Lung microvascular endothelial cell (primary cell): Measurements from ENCODE around the gene SC5D. TPM values are rescaled to one million over a fixed set of nuclear protein-coding genes. Genes with fewer than 3 reads are reported as not detected.

ENCODE experiments used
- DNase-seq, 2 donors: peaks; one replicate each; pipeline versions ENCODE4 v3.0.0 to v3.0.0-alpha.2; 2010; ENCODE audit warnings: low read depth in 2 of 2
- total RNA-seq: library from RNA; depleted of rRNA; stranded (reverse); fragments of >200 nt; gene quantifications from 2 replicates; pipeline ENCODE4 v1.2.1, GENCODE V29; 2014

The SC5D gene
- total RNA-seq, 1 donor from 2014 or later: 31.7 TPM

- no peak for DNase-seq
These were observed 63.8 kb downstream of the SC5D start for GRCh38 chr11:121356357-121356756.

Other genes starting within 250 kb of the SC5D start
- gene TECTA, start 191.5 kb upstream of the SC5D start, total RNA-seq: 0.20 and 0.22 TPM in 2 replicates
- under 0.01 and 0.22 TPM in 2 replicates for gene SORL1, start 159.5 kb downstream of the SC5D start, total RNA-seq